ENCODE data around the gene MYADML2.

Gene MYADML2

DNA sequence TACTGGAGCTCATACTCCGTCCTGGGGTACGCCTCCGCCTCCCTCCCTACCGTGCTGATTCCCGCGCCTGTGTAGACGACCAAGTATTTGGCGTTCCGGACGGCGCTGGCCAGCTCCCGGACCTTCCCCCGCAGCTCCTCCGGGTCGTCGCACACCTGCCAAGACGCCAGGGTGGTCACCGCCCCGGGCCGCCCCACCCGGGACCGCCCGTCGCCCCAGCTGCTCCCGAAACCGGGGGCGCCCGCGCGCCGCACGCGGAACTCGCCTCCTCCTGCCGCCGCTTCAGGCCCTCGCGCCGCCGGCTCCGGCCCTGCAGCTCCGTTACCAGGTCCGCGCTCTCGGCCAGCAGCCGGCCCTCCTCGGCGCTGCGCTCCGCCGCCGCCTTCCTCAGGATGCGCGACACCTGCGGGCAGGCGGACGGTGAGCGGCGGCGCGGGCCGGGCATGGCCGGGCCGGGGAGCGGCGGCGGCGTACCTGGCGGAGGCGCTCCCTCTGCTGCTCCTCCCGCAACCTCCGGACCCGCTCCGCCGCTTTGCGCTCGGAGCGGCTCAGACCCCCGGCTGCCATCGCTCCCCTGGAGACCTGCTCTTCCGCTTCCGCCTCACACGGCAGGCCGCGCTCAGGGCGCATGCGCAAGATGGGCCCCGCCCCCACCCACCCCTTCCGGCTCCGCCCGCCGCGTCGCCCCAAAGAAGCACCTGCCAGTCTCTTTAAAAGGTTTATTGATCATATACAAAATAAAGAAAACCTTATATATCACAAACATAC, 29.3 kb downstream of the MYADML2 start, which contains the start of gene SIRT7:
SIRT7 (minus strand) TSS at position 612 of the 768 bp plus-strand sequence; CDS start at position 567, 45 bp downstream.
- no peak for TF ChIP-seq CTCF (IDR thresholded peaks at IDR 0.05; ENCODE audit: borderline replicate concordance, insufficient read depth, low read depth, low read length)
- peak within 1 kb of the TSS; percentile 65 for H3K4me3 ChIP-seq (ENCODE audit: low read depth, low read length)

- TF ChIP-seq CTCF (IDR thresholded peaks at IDR 0.05; ENCODE audit: borderline replicate concordance, insufficient read depth, low read depth, low read length): no peak
- peak overlapping the region; percentile 65 for H3K4me3 ChIP-seq (ENCODE audit: low read depth, low read length)
Measured at GRCh38 chr17:81916234-81917001, 30.6 kb downstream of the MYADML2 start.

DNA sequence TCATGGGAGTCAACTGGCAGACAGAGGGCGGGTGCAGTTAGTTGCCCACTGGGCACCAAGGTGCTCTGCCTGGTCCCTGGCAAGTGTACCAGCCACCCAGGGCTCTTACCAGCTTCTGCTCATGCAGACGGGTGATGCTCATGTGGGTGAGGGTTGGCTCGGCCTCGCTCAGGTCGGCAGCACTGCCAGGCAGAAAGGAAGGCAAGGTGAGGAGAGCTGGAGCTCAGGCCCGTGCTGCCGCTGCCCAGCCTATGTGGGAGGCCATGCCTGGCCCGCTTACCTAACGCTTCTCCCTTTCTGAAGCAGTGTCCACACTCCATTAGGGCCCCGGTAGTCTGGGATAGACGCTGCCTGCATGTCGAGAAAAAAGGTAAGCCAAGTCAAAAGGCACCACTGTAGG, 31.7 kb downstream of the MYADML2 start:
- no peak overlapping the region for H3K4me3 ChIP-seq (ENCODE audit: low read depth, low read length)

GRCh38 chr17:81914103-81914850, 32.8 kb downstream of the MYADML2 start:
- no peak for TF ChIP-seq CTCF (IDR thresholded peaks at IDR 0.05; ENCODE audit: borderline replicate concordance, insufficient read depth, low read depth, low read length)
- H3K4me3 ChIP-seq (ENCODE audit: low read depth, low read length): no peak overlapping the region

More for the DNA sequence above, 31.7 kb downstream of the MYADML2 start:
- no peak for TF ChIP-seq CTCF (IDR thresholded peaks at IDR 0.05; ENCODE audit: borderline replicate concordance, insufficient read depth, low read depth, low read length)

- H3K4me3 ChIP-seq (ENCODE audit: low read depth, low read length): no peak overlapping the region
- no peak for TF ChIP-seq CTCF (IDR thresholded peaks at IDR 0.05; ENCODE audit: borderline replicate concordance, insufficient read depth, low read depth, low read length)
Measured at GRCh38 chr17:81913394-81914102, 33.5 kb downstream of the MYADML2 start.

GRCh38 chr17:81912441-81913309, 34.4 kb downstream of the MYADML2 start:
- H3K4me3 ChIP-seq (ENCODE audit: low read depth, low read length): no peak overlapping the region
- no peak for TF ChIP-seq CTCF (IDR thresholded peaks at IDR 0.05; ENCODE audit: borderline replicate concordance, insufficient read depth, low read depth, low read length)
